ENCODE data around the gene MDN1. TPM values are rescaled to one million over a fixed set of nuclear protein-coding genes. Genes with fewer than 3 reads are reported as not detected.
"Not testable (repeated sequence)": the region's sequence is repeated elsewhere in the genome, so short reads cannot be mapped to it uniquely, and the experiment has no call there.

MDN1 gene
- polyA plus RNA-seq, 1 donor = 57.7 TPM

DNA sequence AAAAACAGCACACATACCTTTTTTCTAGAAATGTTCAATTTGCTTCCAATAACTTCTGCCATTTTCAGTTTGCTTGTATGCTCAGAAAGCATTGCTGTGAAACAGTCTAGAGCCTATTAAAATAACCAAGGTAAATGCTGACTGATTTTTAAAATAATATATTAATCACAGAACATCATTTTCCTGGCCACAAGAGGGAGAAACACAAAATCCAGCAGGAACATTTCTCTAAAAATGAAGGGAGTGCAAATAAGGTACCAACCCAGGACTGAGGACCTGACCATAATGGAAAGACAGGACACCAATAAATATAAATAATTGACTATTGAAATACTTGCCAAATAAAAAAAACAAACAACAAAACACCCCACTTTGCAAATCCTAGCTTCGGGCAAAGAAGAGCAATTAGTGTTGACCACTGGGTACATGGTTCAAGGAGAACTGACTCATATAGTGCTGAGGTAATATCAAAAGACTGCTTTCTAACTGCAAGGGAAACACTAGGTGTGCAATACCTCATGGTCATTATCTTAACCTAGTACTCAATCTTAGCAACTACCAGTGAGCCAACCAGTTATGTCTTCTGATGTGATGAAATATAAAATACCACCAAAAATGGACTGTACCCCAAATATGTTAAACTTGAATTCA is 42.9 kb downstream of the MDN1 start:
- DNase-seq = no peak

DNA sequence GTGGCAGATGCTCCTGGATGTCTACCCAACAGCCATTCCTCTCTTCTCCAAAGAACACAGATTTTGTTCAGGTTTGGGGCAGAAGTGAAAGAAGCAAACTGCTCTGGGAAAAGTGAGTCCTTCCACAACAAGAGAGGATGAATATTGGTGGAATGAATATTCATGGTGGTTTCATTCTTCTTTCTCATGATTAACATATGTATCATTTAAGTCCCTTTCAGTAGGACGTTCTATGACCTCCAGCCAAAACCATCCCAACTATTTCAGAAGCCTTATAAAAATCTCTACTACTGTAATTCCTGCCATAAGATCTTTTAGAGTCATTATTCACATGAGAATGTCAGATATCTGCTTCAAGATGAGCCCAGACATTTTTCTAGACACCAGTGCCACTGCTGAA is 44.4 kb downstream of the MDN1 start:
- no peak for DNase-seq

DNA sequence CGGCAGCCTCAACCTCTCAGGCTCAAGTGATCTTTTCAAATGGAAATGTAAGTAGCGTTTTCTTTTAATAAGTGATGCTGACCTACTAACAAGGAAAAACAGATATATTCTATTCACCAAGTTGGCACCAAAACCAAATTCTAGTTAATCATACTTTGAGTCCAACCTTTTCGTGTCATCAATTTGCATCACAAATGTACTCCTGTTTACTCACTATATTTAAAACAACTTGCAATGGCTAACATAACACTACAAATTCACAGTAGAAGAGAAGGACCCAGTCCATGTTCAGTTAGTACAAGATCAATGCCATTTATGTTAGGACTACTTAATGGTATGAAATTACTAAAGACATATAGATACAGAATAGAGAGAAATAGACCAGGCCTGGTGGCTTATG is 50.0 kb downstream of the MDN1 start:
- DNase-seq = no peak

DNA sequence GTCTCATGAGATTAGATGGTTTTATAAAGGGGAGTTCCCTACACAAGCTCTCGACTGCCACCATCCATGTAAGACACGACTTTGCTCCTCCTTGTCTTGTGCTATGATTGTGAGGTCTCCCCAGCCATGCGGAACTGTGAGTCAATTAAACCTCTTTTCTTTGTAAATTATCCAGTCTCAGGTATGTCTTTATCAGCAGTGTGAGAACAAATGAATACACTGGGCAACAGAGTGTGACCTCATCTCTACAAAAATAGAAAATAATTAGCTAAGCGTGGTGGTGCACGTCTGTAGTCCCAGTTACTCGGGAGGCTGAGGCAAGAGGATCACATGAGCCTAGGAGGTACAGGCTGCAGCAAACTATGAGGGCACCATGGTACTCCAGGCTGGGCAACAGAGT is 51.3 kb downstream of the MDN1 start:
- no peak for DNase-seq

DNA sequence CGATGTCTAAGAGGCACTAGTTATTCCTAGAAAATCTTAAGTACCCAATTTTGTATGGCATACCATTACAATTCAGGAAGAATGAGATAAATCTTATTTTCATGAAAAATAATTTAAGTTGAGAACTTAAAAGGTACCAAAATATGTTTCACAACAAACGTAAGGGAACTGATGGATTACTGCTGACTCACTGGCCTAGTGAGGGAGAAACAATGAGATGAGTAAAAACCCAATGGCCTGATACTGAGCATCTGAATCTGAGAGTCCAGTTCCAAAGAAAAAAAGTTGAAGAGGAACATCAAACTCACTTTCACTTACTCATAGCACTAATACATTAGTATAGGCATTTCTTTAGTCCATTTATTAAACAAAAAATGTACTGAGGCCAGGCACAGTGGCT is 56.0 kb downstream of the MDN1 start:
- DNase-seq = no peak

DNA sequence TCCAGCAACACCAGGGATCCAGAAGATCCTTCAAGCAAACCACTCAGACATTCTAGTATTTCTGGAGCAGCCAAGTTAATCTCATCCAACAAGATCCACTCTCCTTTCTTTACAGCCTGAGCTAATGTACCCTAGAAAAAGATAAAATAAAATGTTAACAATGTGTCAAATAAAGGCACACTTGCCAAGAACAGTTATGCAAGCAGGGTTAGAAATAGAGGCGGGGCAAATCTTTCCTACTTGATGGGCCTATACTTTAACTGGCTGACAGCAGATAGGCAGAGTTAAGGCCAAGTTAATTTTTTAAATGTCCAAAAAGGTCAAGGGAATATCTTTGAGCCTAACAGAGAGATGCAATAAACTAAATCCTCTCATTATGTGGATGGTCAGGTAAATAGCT is 60.8 kb downstream of the MDN1 start:
- no peak for DNase-seq

DNA sequence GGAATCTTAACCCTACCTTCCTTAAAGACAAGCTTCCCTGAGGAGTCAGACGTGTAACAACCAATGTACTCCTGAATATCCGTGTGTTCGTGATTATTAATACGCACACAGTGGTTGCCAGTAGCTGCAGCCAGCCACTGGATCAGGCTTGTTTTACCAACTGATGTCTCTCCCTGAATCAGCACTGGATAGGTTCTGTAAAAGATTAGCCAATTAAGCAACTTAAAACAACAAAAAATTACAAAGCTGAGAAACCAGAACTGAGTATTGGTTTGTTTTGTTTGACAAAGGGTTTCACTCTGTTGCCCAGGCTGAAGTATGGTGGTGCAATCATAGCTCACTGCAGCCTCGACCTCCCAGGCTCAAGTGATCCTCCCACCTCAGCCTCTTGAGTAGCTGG is 69.3 kb downstream of the MDN1 start:
- DNase-seq = no peak

DNA sequence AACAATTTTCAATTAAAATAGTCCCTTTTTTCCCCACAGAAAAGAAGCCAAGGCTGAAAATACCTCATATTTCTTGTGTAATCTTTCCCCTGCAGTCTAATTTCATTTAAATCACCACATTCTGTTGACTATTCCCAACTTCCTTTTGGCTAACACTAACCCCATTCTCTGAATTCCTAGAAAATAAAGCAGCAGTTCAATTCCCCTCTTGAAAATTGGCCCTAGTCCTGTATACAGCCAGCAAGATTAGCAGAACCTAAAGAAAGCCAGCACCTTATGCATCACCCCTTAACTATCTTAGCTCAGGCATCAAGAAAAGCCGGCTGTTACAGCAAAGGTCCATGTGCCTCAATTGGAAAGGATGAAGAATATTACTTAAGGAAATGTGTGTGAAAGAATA is 69.7 kb downstream of the MDN1 start:
- DNase-seq = no peak

DNA sequence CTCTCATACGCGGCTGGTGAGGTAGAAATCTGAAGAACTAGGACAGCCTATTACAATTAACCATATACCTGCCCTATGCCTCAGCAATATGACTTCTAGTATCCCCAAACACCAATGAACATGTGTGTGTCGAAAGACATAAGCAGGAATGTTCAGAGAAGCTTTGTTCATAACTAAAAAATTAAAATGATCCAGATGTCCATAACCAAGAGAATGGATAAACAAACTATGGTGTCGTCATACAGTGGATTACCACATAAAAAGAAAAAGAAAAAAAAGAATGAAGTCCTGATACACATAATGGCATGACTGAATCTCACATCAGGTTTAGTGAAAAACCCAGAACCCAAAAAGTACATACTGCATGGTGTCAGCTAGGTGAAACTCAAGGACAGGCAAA is 73.9 kb downstream of the MDN1 start:
- no peak for DNase-seq

DNA sequence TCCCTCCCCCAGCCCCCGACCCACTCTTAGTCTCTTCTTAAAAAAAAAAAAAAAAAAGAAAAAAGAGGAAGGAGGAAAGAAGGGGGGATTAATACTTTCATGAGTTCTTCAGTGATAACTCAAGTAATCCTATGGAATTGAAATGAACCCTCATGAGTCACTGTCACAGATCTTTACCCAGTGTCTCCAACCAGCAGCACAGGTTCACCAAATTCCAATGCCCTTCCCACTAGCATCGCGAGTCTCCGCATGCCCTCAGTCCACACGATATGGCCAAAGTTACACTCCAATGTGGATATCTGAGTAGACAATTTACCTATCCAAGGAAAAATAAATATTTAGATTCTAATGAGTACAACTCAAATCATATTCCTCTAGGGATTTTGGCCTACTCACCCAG is 74.5 kb downstream of the MDN1 start:
- DNase-seq = no peak

DNA sequence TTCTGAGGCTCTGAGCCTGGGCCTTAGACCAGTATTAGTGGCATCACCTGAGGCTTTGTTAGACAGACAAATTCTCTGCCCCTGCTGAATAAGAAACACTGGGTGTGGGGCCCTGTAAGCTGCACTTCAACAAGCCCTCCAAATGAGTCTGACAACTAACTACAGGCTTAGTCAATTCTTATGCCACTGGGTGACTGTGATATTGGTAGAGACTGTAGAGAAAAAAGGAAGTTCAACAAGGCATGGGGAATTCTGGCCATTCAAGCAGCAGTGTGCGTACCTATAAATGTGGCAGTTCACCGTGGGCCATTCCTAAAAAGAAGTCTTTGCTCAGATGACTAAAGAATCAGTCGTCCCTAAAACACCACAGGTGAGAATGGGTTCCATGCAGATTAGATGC is 82.7 kb downstream of the MDN1 start:
- no peak for DNase-seq

DNA sequence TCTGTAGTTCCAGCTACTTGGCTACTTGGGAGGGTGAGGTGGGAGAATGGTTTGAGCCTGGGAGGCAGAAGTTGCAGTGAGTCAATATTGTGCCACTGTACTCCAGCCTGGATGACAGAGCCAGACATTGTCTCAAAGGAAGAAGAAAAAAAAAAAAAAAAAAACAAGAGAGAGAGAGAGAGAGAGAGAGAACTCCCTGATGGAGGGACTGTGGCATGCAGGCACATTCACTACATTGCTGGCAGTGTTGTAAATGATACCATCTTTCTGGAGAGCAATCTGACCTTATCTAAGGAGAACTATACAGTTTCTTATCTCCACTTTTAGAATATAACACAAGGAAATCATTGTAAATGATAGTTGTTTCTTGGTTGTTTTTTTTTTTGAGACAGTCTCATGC is 85.1 kb downstream of the MDN1 start:
- DNase-seq = no peak

DNA sequence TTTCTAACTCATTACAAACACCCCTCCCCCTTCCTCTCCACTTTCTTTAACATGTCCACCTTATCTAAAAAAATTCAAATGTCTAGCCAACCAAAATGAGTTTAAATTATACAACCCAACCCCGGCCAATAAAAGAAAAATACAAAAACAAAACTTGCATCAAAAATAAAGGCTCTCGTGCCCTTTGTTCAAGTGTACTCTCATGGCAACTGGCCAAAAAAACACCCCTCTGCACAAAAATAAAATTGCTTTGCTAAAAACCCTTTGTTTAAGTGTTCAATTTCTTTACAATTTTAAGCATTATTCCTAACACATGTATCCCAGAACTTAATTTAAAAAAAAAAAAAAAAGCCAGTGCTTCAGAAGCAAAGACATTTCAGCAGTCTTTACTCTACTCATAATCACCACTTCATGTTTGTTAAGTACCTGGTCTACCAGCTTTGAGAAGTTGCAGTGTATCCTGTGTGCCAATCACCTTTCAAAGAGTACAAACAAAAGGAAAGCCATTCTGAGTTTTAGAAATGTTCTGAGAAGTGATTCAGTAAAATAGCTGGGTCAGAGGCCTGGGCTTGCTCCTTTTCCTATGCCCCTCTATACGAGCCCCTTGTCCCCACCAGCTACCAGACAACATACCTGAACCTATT is 87.5 kb downstream of the MDN1 start:
- DNase-seq = no peak

DNA sequence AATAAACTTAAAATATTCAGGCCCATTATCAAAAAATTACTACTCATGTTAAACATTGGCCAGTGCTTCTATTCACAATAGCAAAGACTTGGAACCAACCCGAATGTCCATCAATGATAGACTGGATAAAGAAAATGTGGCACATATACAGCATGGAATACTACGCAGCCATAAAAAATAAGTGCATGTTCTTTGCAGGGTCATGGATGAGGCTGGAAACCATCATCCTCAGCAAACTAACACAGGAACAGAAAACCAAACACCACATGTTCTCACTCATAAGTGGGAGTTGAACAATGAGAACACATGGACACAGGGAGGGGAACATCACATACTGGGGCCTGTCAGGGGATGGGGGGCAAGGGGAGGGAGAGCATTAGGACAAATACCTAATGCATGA is 88.3 kb downstream of the MDN1 start:
- DNase-seq = not testable (repeated sequence)

DNA sequence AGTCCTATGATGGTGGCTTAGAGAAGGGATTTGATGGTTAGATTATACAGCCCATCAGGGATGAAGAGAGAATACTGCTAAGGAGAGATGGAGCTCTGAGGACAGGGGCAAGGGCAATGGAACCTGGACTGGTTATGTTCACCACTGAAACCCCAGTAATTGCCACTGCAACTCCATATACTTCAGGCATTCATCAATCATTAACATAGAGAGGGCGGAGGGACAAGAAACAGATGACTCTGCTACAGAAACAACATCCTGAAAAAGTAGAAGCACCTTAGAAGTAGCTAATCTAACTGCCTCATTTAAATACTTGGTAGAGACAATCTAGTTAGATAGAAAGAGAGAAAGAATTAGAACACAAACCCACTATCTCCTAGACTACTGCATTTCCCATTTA is 89.8 kb downstream of the MDN1 start:
- DNase-seq = no peak

DNA sequence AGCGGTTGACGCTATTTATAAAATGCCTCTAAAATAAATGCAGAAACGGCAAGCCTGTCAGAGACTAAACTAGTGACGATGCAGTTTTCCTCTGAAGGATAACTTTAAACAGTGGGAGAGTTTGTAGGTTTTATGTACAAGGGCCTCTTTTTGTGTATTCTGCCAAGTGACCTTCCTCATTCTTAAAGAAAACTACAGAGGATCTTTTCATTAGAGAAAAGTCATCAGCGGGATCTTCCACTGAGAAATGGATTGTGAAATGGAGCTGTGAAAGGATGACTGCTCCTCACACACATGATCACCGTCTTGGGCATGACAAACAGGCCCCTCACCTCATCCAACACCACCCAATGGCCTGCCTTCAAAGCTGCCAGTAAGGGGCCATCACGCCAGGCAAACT is 92.1 kb downstream of the MDN1 start:
- no peak for DNase-seq

DNA sequence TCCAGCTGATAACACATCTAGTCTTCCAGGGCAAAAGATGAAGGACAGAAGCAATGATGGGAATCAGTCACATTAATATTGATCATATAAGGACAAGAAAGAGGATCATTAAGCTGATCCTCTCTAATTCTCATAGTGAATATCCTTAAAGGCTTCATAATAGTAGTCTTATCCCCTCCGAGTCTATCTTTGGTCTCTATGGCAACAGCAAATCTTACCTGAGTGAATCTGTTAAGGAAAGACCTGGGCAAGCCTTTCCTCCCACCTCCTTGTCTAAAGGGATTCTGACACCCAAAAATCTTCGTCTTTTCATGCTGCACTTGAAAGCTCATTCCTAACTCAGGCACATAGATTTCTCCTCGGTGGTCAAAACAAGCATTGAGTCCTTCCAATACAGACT is 94.6 kb downstream of the MDN1 start:
- DNase-seq = no peak

DNA sequence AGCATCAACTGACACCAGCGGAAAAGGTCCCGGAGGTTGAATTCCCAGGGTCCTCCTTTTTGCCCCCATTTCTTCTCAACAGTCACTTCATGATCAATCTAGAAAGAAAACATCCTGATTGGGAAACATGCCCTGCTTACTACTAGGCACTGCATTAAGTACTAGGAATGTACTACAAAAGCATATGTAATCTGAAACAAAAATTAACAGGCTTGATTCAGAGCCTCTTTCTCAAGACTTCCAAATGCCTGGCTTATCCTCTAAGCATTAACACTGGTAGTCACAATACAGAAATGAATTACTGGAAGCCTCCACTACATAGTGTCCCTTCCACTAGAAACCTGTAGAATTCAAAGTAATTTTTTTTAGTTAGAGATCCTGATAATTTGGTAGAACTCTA is 96.5 kb downstream of the MDN1 start:
- DNase-seq = no peak

DNA sequence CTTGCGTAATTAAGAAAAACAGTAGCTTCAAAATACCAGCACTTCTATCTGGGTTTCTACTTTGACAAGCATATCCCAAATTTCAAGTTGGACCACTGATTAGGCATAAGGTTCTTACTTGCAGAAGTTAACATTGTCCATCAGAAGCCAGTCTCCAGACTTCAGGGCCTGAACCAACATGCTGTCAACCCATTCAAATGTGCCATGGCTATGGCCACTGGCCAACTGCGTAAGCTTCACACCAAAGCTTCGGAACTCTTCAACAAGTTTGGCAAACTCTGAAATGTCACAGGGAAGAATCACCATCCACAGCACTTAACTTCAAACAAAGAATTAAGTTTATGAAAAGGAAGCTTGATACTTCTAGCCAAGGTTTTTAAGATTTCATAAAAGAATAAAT is 103.1 kb downstream of the MDN1 start:
- no peak for DNase-seq

DNA sequence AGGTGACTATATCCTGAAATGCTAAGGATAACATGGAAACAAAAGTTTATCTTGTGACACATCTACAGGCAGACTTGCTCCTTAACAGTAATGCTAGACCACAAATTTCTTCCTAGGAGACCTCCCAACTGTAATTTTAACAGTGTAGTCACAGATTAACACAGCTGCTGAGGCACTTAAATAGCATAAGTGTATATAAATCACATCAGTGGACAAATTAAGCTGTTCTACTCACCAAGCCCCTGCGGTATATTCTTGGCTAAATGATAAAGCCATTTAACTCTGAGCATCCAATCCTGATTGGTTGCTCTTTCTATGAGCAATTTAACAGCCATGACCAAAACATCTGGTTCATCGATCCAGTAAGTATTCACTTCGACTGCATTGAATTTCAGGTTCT is 107.8 kb downstream of the MDN1 start:
- DNase-seq = no peak

DNA sequence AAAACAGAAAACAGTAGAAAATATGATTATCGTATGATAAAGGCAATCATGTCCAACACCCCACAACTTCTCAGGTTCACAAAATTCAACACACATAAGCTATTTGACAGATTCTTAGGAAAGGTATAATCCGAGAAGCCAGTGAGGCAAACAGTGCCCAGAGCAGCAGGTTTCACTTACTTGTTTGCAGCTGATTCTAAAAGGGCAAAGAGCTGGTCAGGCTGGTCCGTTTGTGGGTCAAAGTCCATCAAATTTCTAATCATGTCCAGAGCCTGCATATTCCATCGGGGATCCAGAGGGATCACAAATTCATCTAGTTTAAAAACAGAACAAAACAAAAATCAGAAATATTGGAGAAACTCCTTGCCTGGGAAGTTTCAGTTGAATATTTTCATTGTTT is 111.3 kb downstream of the MDN1 start:
- DNase-seq = no peak

DNA sequence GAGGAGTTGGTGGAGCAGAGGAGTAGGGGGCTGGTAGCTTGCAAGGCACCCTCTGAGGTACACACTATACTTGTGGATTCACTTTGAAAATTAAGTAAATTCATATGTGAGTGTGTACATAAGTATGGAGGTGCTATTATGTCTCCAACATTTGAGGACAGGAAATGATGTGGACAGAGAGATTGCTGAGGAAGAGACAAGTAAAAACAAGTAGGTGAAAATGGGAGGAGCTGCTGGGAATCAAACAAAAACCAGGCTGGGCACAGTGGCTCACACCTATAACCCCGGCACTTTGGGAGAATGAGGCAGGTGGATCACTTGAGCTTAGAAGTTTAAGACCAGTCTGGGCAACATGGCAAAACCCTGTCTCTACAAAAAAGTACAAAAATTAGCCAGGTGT is 111.8 kb downstream of the MDN1 start:
- DNase-seq = no peak

DNA sequence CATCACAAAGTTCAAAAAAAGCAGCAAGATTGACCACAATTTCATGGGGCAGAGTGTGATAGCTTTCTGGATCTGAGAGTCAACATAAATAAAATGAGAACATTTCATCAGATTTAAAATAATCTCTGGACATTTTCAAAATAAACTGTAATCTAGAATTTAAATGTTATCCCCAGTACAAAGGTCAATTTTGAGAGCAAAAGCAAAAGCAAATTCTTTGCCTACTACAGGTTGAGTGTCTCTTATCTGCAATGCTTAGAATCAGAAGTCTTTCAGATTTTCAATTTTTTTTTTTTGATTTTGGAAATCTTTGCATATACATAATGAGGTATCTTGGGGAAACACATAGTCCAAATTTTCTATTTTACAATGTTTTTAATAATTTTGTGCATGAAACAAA is 113.5 kb downstream of the MDN1 start:
- no peak for DNase-seq

DNA sequence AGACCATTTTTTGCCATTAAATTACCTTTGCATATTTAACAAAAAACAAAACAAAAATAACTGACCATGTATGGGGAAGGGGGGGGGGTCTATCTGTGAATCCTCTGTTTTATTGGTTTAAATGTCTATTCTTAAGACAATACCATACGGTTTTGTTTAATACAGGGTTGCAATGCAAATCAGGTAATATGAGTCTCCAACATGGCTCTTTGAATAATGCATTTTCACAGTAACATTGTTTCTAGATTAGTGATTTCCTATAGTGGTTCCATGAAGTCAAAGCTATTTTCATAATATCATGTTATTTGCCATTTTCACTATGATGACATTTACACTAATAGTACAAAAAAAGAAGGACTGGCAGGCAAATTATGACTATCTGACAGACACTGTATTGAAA is 116.3 kb downstream of the MDN1 start:
- no peak for DNase-seq

DNA sequence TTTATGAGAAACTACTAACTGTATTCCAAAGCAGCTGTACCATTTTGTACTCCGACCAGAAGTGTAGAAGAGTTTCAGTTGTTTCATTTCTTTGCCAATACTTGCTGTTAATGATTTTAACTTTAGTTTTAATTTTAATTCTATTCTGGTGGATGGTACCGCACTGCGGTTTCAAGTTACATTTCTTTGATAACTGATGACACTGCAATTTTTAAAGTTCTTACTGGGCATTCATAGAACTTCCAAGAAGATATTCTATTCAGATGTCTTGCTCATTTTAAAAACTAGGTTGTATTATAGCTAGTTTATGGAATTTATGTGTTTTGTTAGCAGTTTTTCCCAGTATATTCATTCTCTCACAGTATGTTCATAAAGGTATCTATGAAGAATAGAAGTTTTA is 117.2 kb downstream of the MDN1 start:
- DNase-seq = no peak
